ENCODE data around the gene CEP112. TPM values are rescaled to one million over a fixed set of nuclear protein-coding genes. Genes with fewer than 3 reads are reported as not detected.

The CEP112 gene
- total RNA-seq, 4 donors from 2014 or later = 1.1 to 12.9 (median 9.1) TPM

DNA sequence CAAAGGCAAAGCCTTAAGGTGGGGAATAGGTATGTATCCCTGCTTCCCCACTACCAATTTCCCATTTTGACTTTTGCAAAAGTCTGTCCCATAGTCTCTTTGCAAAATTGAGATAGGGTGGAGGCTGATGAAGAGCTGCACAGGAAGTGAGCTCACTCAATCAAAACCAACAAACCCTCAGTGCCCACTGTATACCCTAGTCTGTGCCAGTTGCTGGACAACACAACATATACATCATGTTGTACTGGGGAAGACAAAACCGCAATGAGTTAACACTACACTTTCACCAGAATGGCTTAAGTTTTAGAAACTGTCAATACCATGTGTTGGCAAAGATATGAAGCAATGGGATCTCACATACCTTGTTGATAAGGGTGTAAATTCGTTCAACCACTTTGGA lies 590.1 kb downstream of the CEP112 start:
- H3K36me3 ChIP-seq = no peaks in the 10 kb centered on the region
- WGBS, 2 donors (ENCODE audit: low coverage in 1 of 2) = 73 to 100% methylated on average over 1 to 2 of the region's 2 CpGs
- H3K4me3 ChIP-seq = no peak overlapping the region
- no peaks in the 10 kb centered on the region for H3K4me1 ChIP-seq
- H3K27me3 ChIP-seq = no peaks in the 10 kb centered on the region
- no peak for DNase-seq
- TF ChIP-seq, protein P1, sequence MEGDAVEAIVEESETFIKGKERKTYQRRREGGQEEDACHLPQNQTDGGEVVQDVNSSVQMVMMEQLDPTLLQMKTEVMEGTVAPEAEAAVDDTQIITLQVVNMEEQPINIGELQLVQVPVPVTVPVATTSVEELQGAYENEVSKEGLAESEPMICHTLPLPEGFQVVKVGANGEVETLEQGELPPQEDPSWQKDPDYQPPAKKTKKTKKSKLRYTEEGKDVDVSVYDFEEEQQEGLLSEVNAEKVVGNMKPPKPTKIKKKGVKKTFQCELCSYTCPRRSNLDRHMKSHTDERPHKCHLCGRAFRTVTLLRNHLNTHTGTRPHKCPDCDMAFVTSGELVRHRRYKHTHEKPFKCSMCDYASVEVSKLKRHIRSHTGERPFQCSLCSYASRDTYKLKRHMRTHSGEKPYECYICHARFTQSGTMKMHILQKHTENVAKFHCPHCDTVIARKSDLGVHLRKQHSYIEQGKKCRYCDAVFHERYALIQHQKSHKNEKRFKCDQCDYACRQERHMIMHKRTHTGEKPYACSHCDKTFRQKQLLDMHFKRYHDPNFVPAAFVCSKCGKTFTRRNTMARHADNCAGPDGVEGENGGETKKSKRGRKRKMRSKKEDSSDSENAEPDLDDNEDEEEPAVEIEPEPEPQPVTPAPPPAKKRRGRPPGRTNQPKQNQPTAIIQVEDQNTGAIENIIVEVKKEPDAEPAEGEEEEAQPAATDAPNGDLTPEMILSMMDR (IDR thresholded peaks at IDR 0.05) = no peak
- TF ChIP-seq POLR2AphosphoS5 (IDR thresholded peaks at IDR 0.05) (no peak), POLR2A (IDR thresholded peaks at IDR 0.05) (no peak), EP300 (IDR thresholded peaks at IDR 0.05; ENCODE audit: low read depth) (no peak)
- intact Hi-C loops (cut with DNase I; ENCODE audit: low total_unique reads) (no loop called here), in situ Hi-C loops (cut with MboI; ENCODE audit: low pct_ligation_motif_present in 1 of 4, low pct_unique_long_range_greater_than_20kb in 1 of 4, low sequenced_read_pairs in 3 of 4) (no loop called here)
- H3K27ac ChIP-seq = no peak overlapping the region
- no peaks in the 10 kb centered on the region for H3K9me3 ChIP-seq

DNA sequence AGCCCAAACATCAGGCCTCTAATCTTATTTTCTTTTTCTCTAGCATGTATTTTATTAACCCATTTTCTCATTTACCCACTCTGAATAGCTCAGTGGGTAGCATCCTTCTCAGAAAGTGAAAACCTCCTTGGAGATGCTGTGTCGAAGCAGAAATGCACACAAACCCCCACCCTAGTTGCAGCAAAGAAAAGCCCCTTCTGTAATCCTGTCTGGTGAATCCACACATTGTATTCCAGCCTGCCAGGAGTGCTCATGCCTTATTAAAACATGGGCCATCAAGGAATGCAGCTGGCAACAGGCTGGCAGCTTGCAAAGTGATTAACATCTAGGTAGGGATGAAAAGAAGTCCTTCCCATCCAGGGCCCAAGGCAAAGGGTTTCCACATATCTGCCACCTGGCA lies 590.8 kb downstream of the CEP112 start:
- H3K27ac ChIP-seq = no peak overlapping the region
- H3K4me1 ChIP-seq = no peaks in the 10 kb centered on the region
- intact Hi-C loops (cut with DNase I; ENCODE audit: low total_unique reads) (no loop called here), in situ Hi-C loops (cut with MboI; ENCODE audit: low pct_ligation_motif_present in 1 of 4, low pct_unique_long_range_greater_than_20kb in 1 of 4, low sequenced_read_pairs in 3 of 4) (no loop called here)
- TF ChIP-seq, protein P1 (IDR thresholded peaks at IDR 0.05) = no peak
- TF ChIP-seq EP300 (IDR thresholded peaks at IDR 0.05; ENCODE audit: low read depth) (no peak), POLR2AphosphoS5 (IDR thresholded peaks at IDR 0.05) (no peak), POLR2A (IDR thresholded peaks at IDR 0.05) (no peak)
- WGBS, 2 donors (ENCODE audit: low coverage in 1 of 2) = 87% methylated on average over 1 of the region's 1 CpG; no CpG with 5 or more reads in 1 of the 2 donors
- H3K27me3 ChIP-seq = no peaks in the 10 kb centered on the region
- no peak overlapping the region for H3K4me3 ChIP-seq
- no peaks in the 10 kb centered on the region for H3K9me3 ChIP-seq
- no peaks in the 10 kb centered on the region for H3K36me3 ChIP-seq
- no peak for DNase-seq

DNA sequence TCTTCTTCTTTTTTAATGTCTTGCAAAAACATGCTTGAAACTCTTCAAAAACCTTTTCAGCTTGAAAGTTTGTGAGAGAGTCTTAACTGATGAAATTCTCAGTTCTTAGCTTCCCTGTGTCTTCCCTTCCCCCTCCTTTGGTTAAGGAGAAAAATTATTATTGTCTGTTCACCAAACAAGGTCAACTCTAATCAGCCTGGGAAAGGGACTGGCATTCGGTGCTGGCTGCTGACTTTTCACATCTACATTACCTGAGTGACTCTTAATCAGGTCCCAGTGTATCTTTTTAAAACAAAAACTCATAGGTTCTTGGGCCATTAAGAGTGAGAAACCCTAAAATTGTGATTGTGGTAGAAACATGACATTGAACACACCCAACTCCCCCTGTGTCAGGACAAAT lies 591.4 kb downstream of the CEP112 start:
- WGBS, 2 donors (ENCODE audit: low coverage in 1 of 2) = 58 to 60% methylated on average over 1 of the region's 1 CpG
- Histone ChIP-seq H3K4me1 (no peaks in the 10 kb centered on the region), H3K9me3 (no peaks in the 10 kb centered on the region), H3K4me3 (no peak overlapping the region), H3K36me3 (no peaks in the 10 kb centered on the region), H3K27me3 (no peaks in the 10 kb centered on the region), H3K27ac (no peak overlapping the region)
- in situ Hi-C loops (cut with MboI; ENCODE audit: low pct_ligation_motif_present in 1 of 4, low pct_unique_long_range_greater_than_20kb in 1 of 4, low sequenced_read_pairs in 3 of 4) (no loop called here), intact Hi-C loops (cut with DNase I; ENCODE audit: low total_unique reads) (no loop called here)
- no peak for DNase-seq
- TF ChIP-seq, protein P1 (IDR thresholded peaks at IDR 0.05) = no peak
- TF ChIP-seq POLR2AphosphoS5 (IDR thresholded peaks at IDR 0.05) (no peak), EP300 (IDR thresholded peaks at IDR 0.05; ENCODE audit: low read depth) (no peak), POLR2A (IDR thresholded peaks at IDR 0.05) (no peak)

DNA sequence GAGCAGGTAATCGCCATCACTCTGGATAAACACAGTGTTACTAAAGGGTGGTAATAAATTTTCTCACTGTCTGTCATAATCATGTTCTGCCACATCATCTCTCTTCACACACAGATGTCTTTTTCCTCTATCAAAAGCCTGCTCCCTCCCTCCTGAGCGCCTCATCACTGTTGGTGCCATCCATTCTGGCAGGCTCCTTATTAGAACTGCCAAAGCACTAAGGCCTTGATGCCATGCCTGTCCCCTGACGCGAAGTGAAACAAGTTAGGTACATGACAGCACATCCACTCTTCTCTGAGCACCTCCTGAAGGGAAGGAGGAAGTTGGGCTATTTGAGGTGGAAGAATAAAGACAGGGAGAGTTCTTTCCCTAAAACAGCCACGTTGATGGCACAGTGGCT lies 592.3 kb downstream of the CEP112 start:
- WGBS, 2 donors (ENCODE audit: low coverage in 1 of 2) = 74 to 79% methylated on average over 4 to 5 of the region's 5 CpGs
- TF ChIP-seq, protein P1 (IDR thresholded peaks at IDR 0.05) = no peak
- TF ChIP-seq POLR2AphosphoS5 (IDR thresholded peaks at IDR 0.05) (no peak), POLR2A (IDR thresholded peaks at IDR 0.05) (no peak), EP300 (IDR thresholded peaks at IDR 0.05; ENCODE audit: low read depth) (no peak)
- H3K27ac ChIP-seq = no peak overlapping the region
- no peak overlapping the region for H3K4me3 ChIP-seq
- intact Hi-C loops (cut with DNase I; ENCODE audit: low total_unique reads) = loop anchor here (2.0 kb wide), 1 partner anchor 201 kb away; no protein-coding TSS in a partner anchor
- no peaks in the 10 kb centered on the region for H3K9me3 ChIP-seq
- H3K36me3 ChIP-seq = no peaks in the 10 kb centered on the region
- in situ Hi-C loops (cut with MboI; ENCODE audit: low pct_ligation_motif_present in 1 of 4, low pct_unique_long_range_greater_than_20kb in 1 of 4, low sequenced_read_pairs in 3 of 4) = no loop called here
- no peaks in the 10 kb centered on the region for H3K27me3 ChIP-seq
- H3K4me1 ChIP-seq = peaks cover 0 to 1% (median under 1%) of the 10 kb centered on the region in 4 donors
- DNase-seq = no peak
